K562 (cell line): ENCODE data around the gene COPA. TPM values are rescaled to one million over a fixed set of nuclear protein-coding genes. Genes with fewer than 3 reads are reported as not detected.
A peak's percentile ranks its signal among the peaks of the same experiment; 100 is the strongest.

Experiments
- ADNP ChIP-seq: fragments of 200-800 bp; sonication (Bioruptor generic); IDR thresholded peaks from 2 replicates; pipeline ENCODE4 v1.6.1; 2016; ENCODE audit warnings: missing genetic modification characterization, missing compliant biosample characterization
- CBFA2T2 ChIP-seq: fragments of 450-650 bp; conservative IDR thresholded peaks from 2 replicates; pipeline ENCODE4 v1.6.1; 2017; ENCODE audit warnings: mild to moderate bottlenecking
- CREB1 ChIP-seq, 2 experiments: sonication (generic) in 1 of 2; formaldehyde crosslinking in 1 of 2; IDR thresholded peaks; 2 replicates each; pipeline versions ENCODE4 v1.6.1 to v1.8.0; 2012 to 2022; ENCODE audit warnings: inconsistent platforms in 1 of 2, mild to moderate bottlenecking in 1 of 2, missing genetic modification reagents in 1 of 2, moderate library complexity in 1 of 2
- EP300 ChIP-seq: IDR thresholded peaks from 2 replicates; pipeline ENCODE4 v1.6.1; 2012; ENCODE audit warnings: low read length, improper control_type of control experiment
- FOXA3 ChIP-seq, 2 experiments: fragments of 450-650 bp in 1 of 2; sonication (generic) in 1 of 2; formaldehyde crosslinking; IDR thresholded peaks in 1 of 2; conservative IDR thresholded peaks in 1 of 2; 2 replicates each; pipeline versions ENCODE4 v1.4.0 to v1.8.0; 2020 to 2022; ENCODE audit warnings: mild to moderate bottlenecking in 2 of 2, missing genetic modification reagents in 1 of 2
- GABPB1 ChIP-seq: sonication (generic); formaldehyde crosslinking; IDR thresholded peaks from 2 replicates; pipeline ENCODE4 v1.8.0; 2022; ENCODE audit warnings: mild to moderate bottlenecking, missing genetic modification reagents
- KLF1 ChIP-seq: fragments of 450-650 bp; IDR thresholded peaks from 2 replicates; pipeline ENCODE4 v1.6.1; 2016; ENCODE audit warnings: missing genetic modification characterization, missing compliant biosample characterization
- MYC ChIP-seq, 2 experiments: fragments of 250-450 bp in 1 of 2; sonication (Bioruptor Pico) in 1 of 2; IDR thresholded peaks; 2 replicates each; pipeline versions ENCODE4 v1.5.1 to v1.6.1; 2012 to 2021; ENCODE audit warnings: low read depth in 2 of 2, borderline replicate concordance in 1 of 2, improper control_type of control experiment in 1 of 2, low read length in 1 of 2, mild to moderate bottlenecking in 1 of 2, moderate library complexity in 1 of 2
- NCOA2 ChIP-seq, 2 experiments: fragments of 450-650 bp; IDR thresholded peaks; 2 replicates each; pipeline ENCODE4 v1.6.1; 2018; ENCODE audit warnings: mild to moderate bottlenecking in 2 of 2, moderate library complexity in 1 of 2; ENCODE audit not compliant: partially characterized antibody in 2 of 2
- NEUROD1 ChIP-seq: fragments of 150-350 bp; IDR thresholded peaks from 2 replicates; pipeline ENCODE4 v1.6.1; 2014; ENCODE audit warnings: borderline replicate concordance, low read length, low read depth; ENCODE audit not compliant: partially characterized antibody
- NFIC ChIP-seq: fragments of 450-650 bp; IDR thresholded peaks from 2 replicates; pipeline ENCODE4 v1.6.1; 2017; ENCODE audit warnings: mild to moderate bottlenecking, inconsistent platforms
- NR1H2 ChIP-seq: sonication (generic); formaldehyde crosslinking; IDR thresholded peaks from 2 replicates; pipeline ENCODE4 v1.4.0; 2020; ENCODE audit warnings: mild to moderate bottlenecking, missing genetic modification reagents
- NRF1 ChIP-seq, 2 experiments: fragments of 450-650 bp; IDR thresholded peaks in 1 of 2; conservative IDR thresholded peaks in 1 of 2; 2 replicates each; pipeline ENCODE4 v1.6.1; 2014; ENCODE audit warnings: mild to moderate bottlenecking in 2 of 2
- PTTG1 ChIP-seq: fragments of 450-650 bp; IDR thresholded peaks from 2 replicates; pipeline ENCODE4 v1.6.1; 2016; ENCODE audit warnings: low read depth, mild to moderate bottlenecking, missing genetic modification characterization, missing compliant biosample characterization
- SMAD3 ChIP-seq: fragments of 450-650 bp; formaldehyde crosslinking; conservative IDR thresholded peaks from 2 replicates; pipeline ENCODE4 v1.4.0; 2020; ENCODE audit warnings: mild to moderate bottlenecking
- THAP12 ChIP-seq: fragments of 250-450 bp; sonication (Bioruptor Pico); IDR thresholded peaks from 2 replicates; pipeline ENCODE4 v1.9.0; 2021; ENCODE audit warnings: mild to moderate bottlenecking, inconsistent platforms
- ZBTB1 ChIP-seq: sonication (generic); formaldehyde crosslinking; IDR thresholded peaks from 2 replicates; pipeline ENCODE4 v1.8.1; 2023; ENCODE audit warnings: missing genetic modification reagents, low read depth, mild to moderate bottlenecking, borderline replicate concordance
- ZNF143 ChIP-seq: sonication (generic); formaldehyde crosslinking; IDR thresholded peaks from 2 replicates; pipeline ENCODE4 v1.9.0; 2022; ENCODE audit warnings: mild to moderate bottlenecking, missing genetic modification reagents
- ZNF224 ChIP-seq: sonication (generic); formaldehyde crosslinking; IDR thresholded peaks from 2 replicates; pipeline ENCODE4 v1.8.0; 2022; ENCODE audit warnings: mild to moderate bottlenecking, missing genetic modification reagents
- ZNF253 ChIP-seq: fragments of 250-450 bp; sonication (Bioruptor Pico); conservative IDR thresholded peaks from 2 replicates; pipeline ENCODE4 v1.6.1; 2021; ENCODE audit warnings: mild to moderate bottlenecking
- ZNF445 ChIP-seq: fragments of 250-450 bp; sonication (Bioruptor Pico); IDR thresholded peaks from 2 replicates; pipeline ENCODE4 v1.4.0; 2020; ENCODE audit warnings: low read depth, mild to moderate bottlenecking, moderate library complexity
- ZNF695 ChIP-seq: fragments of 450-650 bp; formaldehyde crosslinking; IDR thresholded peaks from 2 replicates; pipeline ENCODE4 v1.4.0; 2020; ENCODE audit warnings: mild to moderate bottlenecking, moderate library complexity
- polyA plus RNA-seq, 8 experiments: library from polyadenylated mRNA; depleted of rRNA in 4 of 8; stranded (reverse) in 5 of 8; unstranded in 3 of 8; fragments of >200 nt; fragmentation: Nextera tagmentation in 2 of 8; fragmentation: Illumina TruSeq in 1 of 8; extraction: Ambion mirVana in 2 of 8; extraction: Trizol in 1 of 8; gene quantifications; 2 replicates each; pipeline versions ENCODE4 v1.2.1 to v1.2.3, GENCODE V29; 2011 to 2014; ENCODE audit warnings: inconsistent platforms in 1 of 8, missing spikeins in 1 of 8
- total RNA-seq, 7 experiments: library from RNA; depleted of rRNA in 6 of 7; stranded (reverse); fragments of >200 nt in 6 of 7; fragmentation: Illumina TruSeq in 2 of 7; extraction: Trizol in 2 of 7; gene quantifications; 2 replicates each; pipeline versions ENCODE4 v1.2.1 to v1.2.3, GENCODE V29; 2011 to 2021; ENCODE audit warnings: low replicate concordance in 1 of 7
- TF ChIP-seq, protein P1 (sequence below): conservative IDR thresholded peaks from 2 replicates; pipeline ENCODE4 v1.6.1; 2011; ENCODE audit warnings: low read depth, mild to moderate bottlenecking, low read length; ENCODE audit not compliant: control insufficient read depth
- TF ChIP-seq, protein P2 (sequence below): fragments of 250-450 bp; sonication (Bioruptor Pico); IDR thresholded peaks from 2 replicates; pipeline ENCODE4 v1.5.0; 2021

Gene COPA
- total and polyA plus RNA-seq, 9 of the 15 experiments (the other 6 are each of a cell fraction or from before 2014, with no cell fraction given) = 49.8 to 222 (median 110) TPM

- TF ChIP-seq ZNF224 (CRISPR knock-in tag) (no peak), ZNF253 (CRISPR knock-in tag) (no peak), ZNF695 (CRISPR knock-in tag) (no peak), THAP12 (no peak), NR1H2 (CRISPR knock-in tag) (no peak), KLF1 (no peak), MYC (IDR thresholded peaks at IDR 0.05; ENCODE audit: low read depth, low read length) (peak; percentile 69), MYC (CRISPR knock-in tag; IDR thresholded peaks at IDR 0.05; ENCODE audit: borderline replicate concordance, low read depth) (peak; percentile 46; the same call in 1 of the 2 replicates), EP300 (peak; percentile 64), ZNF445 (CRISPR knock-in tag) (no peak), ZBTB1 (CRISPR knock-in tag) (no peak), NEUROD1 (peak; percentile 10), GABPB1 (CRISPR knock-in tag) (no peak), ZNF143 (CRISPR knock-in tag) (no peak), NFIC (no peak), NCOA2 (IDR thresholded peaks at IDR 0.05; ENCODE audit: partially characterized antibody in 2 of 2) (no peak), CREB1 (IDR thresholded peaks at IDR 0.05) (no peak), CREB1 (CRISPR knock-in tag; IDR thresholded peaks at IDR 0.05) (no peak), PTTG1 (tag) (no peak), ADNP (tag) (no peak), CBFA2T2 (no peak), FOXA3 (CRISPR knock-in tag; conservative IDR thresholded peaks at IDR 0.05 in 1 of 2, IDR thresholded peaks at IDR 0.05 in 1 of 2) (0 out of 4 replicates have a peak, but pooled peaks of 1 of the 2 experiments have one; percentile 12), SMAD3 (CRISPR knock-in tag) (peak; percentile 77), NRF1 (conservative IDR thresholded peaks at IDR 0.05 in 1 of 2, IDR thresholded peaks at IDR 0.05 in 1 of 2) (peak in 1 of 2 experiments; percentile 18; a peak in 1 of 4 replicates)
- TF ChIP-seq, protein P1, sequence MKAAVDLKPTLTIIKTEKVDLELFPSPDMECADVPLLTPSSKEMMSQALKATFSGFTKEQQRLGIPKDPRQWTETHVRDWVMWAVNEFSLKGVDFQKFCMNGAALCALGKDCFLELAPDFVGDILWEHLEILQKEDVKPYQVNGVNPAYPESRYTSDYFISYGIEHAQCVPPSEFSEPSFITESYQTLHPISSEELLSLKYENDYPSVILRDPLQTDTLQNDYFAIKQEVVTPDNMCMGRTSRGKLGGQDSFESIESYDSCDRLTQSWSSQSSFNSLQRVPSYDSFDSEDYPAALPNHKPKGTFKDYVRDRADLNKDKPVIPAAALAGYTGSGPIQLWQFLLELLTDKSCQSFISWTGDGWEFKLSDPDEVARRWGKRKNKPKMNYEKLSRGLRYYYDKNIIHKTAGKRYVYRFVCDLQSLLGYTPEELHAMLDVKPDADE = no peak
- TF ChIP-seq, protein P2, sequence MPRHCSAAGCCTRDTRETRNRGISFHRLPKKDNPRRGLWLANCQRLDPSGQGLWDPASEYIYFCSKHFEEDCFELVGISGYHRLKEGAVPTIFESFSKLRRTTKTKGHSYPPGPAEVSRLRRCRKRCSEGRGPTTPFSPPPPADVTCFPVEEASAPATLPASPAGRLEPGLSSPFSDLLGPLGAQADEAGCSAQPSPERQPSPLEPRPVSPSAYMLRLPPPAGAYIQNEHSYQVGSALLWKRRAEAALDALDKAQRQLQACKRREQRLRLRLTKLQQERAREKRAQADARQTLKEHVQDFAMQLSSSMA = no peak
Measured at GRCh38 chr1:160362168-160362957, 19.3 kb upstream of the COPA start (continued).
